Tibial nerve (tissue), 3 donors: ENCODE measurements around the gene ST3GAL4.

Experiments used
- CTCF ChIP-seq, 5 experiments: fragments of 200-600 bp in 3 of 5; fragments of 450-650 bp in 2 of 5; sonication (generic) in 3 of 5; IDR thresholded peaks; one replicate each; pipeline ENCODE4 v1.5.1; 2016 to 2019; ENCODE audit warnings: antibody characterized with exemption in 5 of 5, mild to moderate bottlenecking in 3 of 5, moderate library complexity in 2 of 5
- POLR2A ChIP-seq, 2 donors: fragments of 450-650 bp; IDR thresholded peaks; one replicate each; pipeline ENCODE4 v1.6.1; 2017; ENCODE audit warnings: antibody characterized with exemption in 2 of 2, mild to moderate bottlenecking in 2 of 2, moderate library complexity in 2 of 2

GRCh38 chr11:126446581-126446980 lies 91.1 kb downstream of the ST3GAL4 start:
- TF ChIP-seq POLR2A (IDR thresholded peaks at IDR 0.05), result no peak
- TF ChIP-seq CTCF (IDR thresholded peaks at IDR 0.05), result no peak
